Right atrium auricular region (tissue), 2 donors: ENCODE results near the gene POLG2. TPM values are rescaled to one million over a fixed set of nuclear protein-coding genes. Genes with fewer than 3 reads are reported as not detected.
"Not testable (repeated sequence)": the region's sequence is repeated elsewhere in the genome, so short reads cannot be mapped to it uniquely, and the experiment has no call there.

Experiments
- DNase-seq: peaks from one replicate; pipeline ENCODE4 v3.0.0-alpha.2; 2019; ENCODE audit warnings: low spot score
- H3K27ac ChIP-seq, 2 donors: fragments of 200-600 bp; sonication (generic); 1 replicate in 1 of 2; 2 replicates in 1 of 2; pipeline ENCODE4 v1.5.1; 2016 to 2019
- H3K27me3 ChIP-seq, 2 donors: fragments of 200-600 bp; sonication (generic); one replicate each; pipeline versions ENCODE4 v1.5.1 to v1.6.0; 2017 to 2019
- H3K36me3 ChIP-seq: fragments of 200-600 bp; sonication (generic); one replicate; pipeline ENCODE4 v1.5.1; 2016
- H3K4me1 ChIP-seq, 2 donors: fragments of 200-600 bp; sonication (generic); one replicate each; pipeline versions ENCODE4 v1.5.1 to v1.6.0; 2017 to 2019
- H3K4me3 ChIP-seq, 2 donors: fragments of 200-600 bp; sonication (generic); 1 replicate in 1 of 2; 2 replicates in 1 of 2; pipeline ENCODE4 v1.5.1; 2017 to 2019; ENCODE audit warnings: mild to moderate bottlenecking in 1 of 2, moderate library complexity in 1 of 2
- H3K9me3 ChIP-seq, 2 donors: fragments of 200-600 bp; sonication (generic); one replicate each; pipeline ENCODE4 v1.5.1; 2019
- CTCF ChIP-seq, 2 donors: fragments of 200-600 bp; sonication (generic); IDR thresholded peaks; one replicate each; pipeline ENCODE4 v1.5.1; 2019; ENCODE audit warnings: antibody characterized with exemption in 2 of 2
- total RNA-seq, 2 donors: library from RNA; depleted of rRNA; stranded (reverse); fragments of >200 nt; gene quantifications; one replicate each; pipeline ENCODE4 v1.1.0, GENCODE V29; 2016

POLG2 gene
- total RNA-seq, 2 donors from 2014 or later, result 2.7 to 3.3 TPM

DNA sequence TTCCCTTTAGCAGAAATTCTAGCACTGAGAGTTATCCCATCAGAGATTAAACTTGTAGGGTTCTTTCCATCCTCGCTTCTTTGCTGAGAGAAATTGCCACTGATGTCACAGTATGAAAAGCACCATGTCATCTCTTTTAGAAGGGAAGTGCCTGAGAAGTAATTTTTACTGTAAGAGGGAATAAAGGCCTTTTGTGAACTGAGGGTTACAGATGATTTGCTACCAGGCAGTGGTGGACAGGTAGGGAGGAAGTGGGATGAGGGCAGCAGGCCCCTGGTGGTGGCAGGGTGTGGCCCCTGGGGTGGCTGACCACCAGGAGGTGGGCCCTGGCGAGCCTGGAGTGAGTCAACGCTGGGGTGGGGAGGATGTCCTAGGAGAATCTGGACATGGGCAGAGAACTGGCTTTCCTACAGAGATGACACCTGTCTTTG, 54.3 kb downstream of the POLG2 start:
- H3K27me3 ChIP-seq, result no peaks in the 10 kb centered on the region
- peaks cover 0 to 14% of the 10 kb centered on the region in 2 donors for H3K4me1 ChIP-seq
- TF ChIP-seq CTCF (IDR thresholded peaks at IDR 0.05), result no peak
- no peaks in the 10 kb centered on the region for H3K36me3 ChIP-seq
- H3K27ac ChIP-seq, result peak overlapping the region; percentile 31 to 46
- no peak overlapping the region for H3K4me3 ChIP-seq
- H3K9me3 ChIP-seq, result peaks cover 9 to 16% of the 10 kb centered on the region in 2 donors
- no peak for DNase-seq

DNA sequence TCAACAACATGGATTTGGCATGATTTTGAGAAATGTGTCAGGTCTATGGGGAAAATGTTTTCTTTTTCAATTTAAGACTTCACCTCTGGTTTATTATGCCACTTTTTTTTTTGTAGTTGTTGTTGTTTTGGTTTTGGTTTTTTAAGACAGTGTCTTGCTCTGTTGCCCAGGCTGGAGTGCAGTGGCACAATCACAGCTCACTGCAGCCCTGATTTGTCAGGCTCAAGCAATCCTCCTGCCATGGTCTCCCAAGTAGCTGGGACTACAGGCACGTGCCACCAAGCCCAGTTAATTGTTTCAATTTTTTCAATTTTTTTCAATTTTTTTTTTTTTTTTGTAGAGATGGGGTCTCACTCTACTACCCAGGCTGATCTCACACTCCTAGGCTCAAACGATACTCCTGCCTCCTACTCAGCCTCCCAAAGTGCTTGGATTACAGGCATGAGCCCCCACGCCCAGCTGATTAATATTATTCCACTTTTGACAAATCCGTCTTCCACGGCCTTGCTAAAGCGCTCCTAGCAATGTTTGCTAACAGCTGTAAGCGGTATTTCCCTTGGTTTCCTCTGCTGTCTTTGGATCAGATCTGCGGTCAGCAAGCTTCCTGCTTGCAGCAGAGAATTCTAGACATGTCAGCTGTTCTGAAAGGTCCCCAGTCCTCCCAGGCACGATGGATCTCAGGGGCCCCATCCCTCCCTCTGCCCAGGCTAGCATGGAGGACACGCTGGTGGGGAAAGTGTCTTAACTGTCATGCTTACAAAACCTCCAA, 54.9 kb downstream of the POLG2 start:
- Histone ChIP-seq H3K4me3 (no peak overlapping the region), H3K9me3 (peaks cover 11 to 22% of the 10 kb centered on the region in 2 donors), H3K36me3 (no peaks in the 10 kb centered on the region), H3K27me3 (no peaks in the 10 kb centered on the region), H3K27ac (peak overlapping the region; percentile 31 to 46), H3K4me1 (peaks cover 0 to 14% of the 10 kb centered on the region in 2 donors)
- no peak for TF ChIP-seq CTCF (IDR thresholded peaks at IDR 0.05)
- no peak for DNase-seq

GRCh38 chr17:64439956-64440355, 56.9 kb downstream of the POLG2 start:
- no peak for TF ChIP-seq CTCF (IDR thresholded peaks at IDR 0.05)
- H3K27ac ChIP-seq, result no peak overlapping the region
- no peaks in the 10 kb centered on the region for H3K36me3 ChIP-seq
- no peak for DNase-seq
- peaks cover 11 to 22% of the 10 kb centered on the region in 2 donors for H3K9me3 ChIP-seq
- no peak overlapping the region for H3K4me3 ChIP-seq
- no peaks in the 10 kb centered on the region for H3K27me3 ChIP-seq
- H3K4me1 ChIP-seq, result peaks cover 0 to 14% of the 10 kb centered on the region in 2 donors

- not testable (repeated sequence) for H3K36me3 ChIP-seq, H3K4me3 ChIP-seq, DNase-seq, H3K27ac ChIP-seq, H3K27me3 ChIP-seq
- H3K4me1 ChIP-seq, result peaks cover 0 to 14% of the 10 kb centered on the region in 2 donors
- H3K9me3 ChIP-seq, result peaks cover 11 to 22% of the 10 kb centered on the region in 2 donors
These were observed 57.3 kb downstream of the POLG2 start for GRCh38 chr17:64439521-64439920.

DNA sequence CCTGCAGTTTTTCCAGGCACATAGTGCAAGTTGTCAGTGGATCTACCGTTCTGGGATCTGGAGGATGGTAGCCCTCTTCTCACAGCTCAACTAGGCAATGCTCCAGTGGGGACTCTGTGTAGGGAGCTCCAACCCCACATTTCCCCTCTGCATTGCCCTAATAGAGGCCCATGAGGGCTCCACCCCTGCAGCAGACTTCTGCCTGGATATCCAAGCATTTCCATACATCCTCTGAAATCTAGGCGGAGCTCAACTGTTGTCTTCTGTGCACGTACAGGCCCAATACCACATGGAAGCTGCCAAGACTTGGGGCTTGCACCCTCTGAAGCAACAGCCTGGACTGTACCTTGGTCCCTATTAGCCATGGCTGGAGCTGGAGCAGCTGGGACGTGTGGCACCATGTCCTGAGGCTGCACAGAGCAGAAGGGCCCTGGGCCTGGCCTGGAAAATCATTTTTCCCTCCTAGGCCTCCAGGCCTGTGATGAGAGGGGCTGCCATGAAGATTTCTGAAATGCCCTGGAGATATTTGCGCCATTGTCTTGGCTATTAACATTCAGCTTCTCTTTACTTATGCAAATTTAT, 58.8 kb downstream of the POLG2 start:
- TF ChIP-seq CTCF (IDR thresholded peaks at IDR 0.05), result no peak
- no peaks in the 10 kb centered on the region for H3K27me3 ChIP-seq
- no peak for DNase-seq
- no peak overlapping the region for H3K27ac ChIP-seq
- H3K4me3 ChIP-seq, result no peak overlapping the region
- peaks cover 11 to 22% of the 10 kb centered on the region in 2 donors for H3K9me3 ChIP-seq
- H3K4me1 ChIP-seq, result peaks cover 0 to 11% of the 10 kb centered on the region in 2 donors
- H3K36me3 ChIP-seq, result no peaks in the 10 kb centered on the region

DNA sequence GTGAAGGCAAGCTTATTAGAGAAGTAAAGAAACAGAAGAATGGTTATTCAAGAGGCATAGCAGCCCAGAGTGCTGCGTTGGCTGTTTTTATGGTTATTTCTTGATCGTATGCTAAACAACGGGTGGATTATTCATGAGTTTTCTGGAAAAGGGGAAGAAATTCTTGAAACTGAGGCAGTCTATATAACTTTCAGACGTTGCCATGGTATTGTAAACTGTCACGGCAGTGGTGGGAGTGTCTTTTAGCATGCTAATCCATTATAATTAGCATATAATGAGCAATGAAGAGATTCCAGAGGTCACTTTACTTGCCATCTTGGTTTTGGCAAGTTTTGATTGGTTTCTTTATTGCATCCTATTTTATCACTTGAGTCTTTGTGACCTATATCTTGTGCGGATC, 65.3 kb downstream of the POLG2 start:
- no peak for TF ChIP-seq CTCF (IDR thresholded peaks at IDR 0.05)
- DNase-seq, result no peak
- no peaks in the 10 kb centered on the region for H3K9me3 ChIP-seq
- no peaks in the 10 kb centered on the region for H3K4me1 ChIP-seq
- H3K36me3 ChIP-seq, result no peaks in the 10 kb centered on the region
- H3K27me3 ChIP-seq, result no peaks in the 10 kb centered on the region
- no peak overlapping the region for H3K27ac ChIP-seq
- H3K4me3 ChIP-seq, result no peak overlapping the region

DNA sequence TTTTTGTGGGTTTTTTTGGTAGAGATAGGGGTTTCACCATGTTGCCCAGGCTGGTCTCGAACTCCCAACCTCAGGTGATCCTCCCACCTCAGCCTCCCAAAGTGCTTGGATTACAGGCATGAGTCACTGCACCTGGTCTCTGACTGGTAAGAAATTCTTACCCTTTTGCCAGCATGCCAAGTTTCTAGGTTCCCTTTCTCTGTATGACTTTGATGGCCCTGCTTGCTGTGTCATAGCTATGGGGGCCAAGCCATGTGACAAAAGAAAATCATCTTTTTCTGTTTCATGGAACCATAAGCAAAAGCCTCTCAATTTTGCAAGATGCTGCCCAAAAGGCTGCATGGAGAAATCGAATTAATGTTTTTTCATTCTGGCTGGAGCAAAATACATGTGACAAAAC, 66.8 kb downstream of the POLG2 start:
- H3K4me3 ChIP-seq, H3K36me3 ChIP-seq, DNase-seq, H3K9me3 ChIP-seq, H3K4me1 ChIP-seq, H3K27me3 ChIP-seq, H3K27ac ChIP-seq: not testable (repeated sequence)
